Right lobe of liver (tissue), 6 donors: ENCODE results near the gene SLC25A45. TPM values are rescaled to one million over a fixed set of nuclear protein-coding genes. Genes with fewer than 3 reads are reported as not detected.
"Not testable (repeated sequence)": the region's sequence is repeated elsewhere in the genome, so short reads cannot be mapped to it uniquely, and the experiment has no call there.

Experiments used
- ATAC-seq, 4 donors: fragments of 200-7000 bp; cut with Tn5 transposase; one replicate each; pipeline ENCODE4 v1.9.1; 2020; ENCODE audit warnings: mild to moderate bottlenecking in 4 of 4, moderate library complexity in 4 of 4
- DNase-seq, 3 donors: peaks; one replicate each; pipeline ENCODE4 v3.0.0-alpha.2; 2020
- H3K27ac ChIP-seq, 3 donors: fragments of 200-600 bp; one replicate each; pipeline ENCODE4 v1.8.0; 2022
- H3K27me3 ChIP-seq, 2 donors: fragments of 200-600 bp; one replicate each; pipeline ENCODE4 v1.8.0; 2022
- H3K36me3 ChIP-seq, 4 donors: fragments of 200-600 bp; sonication (generic) in 1 of 4; one replicate each; pipeline versions ENCODE4 v1.5.1 to v1.8.0; 2017 to 2022; ENCODE audit warnings: control low read depth in 1 of 4
- H3K4me1 ChIP-seq, 4 donors: fragments of 200-600 bp; sonication (generic) in 1 of 4; one replicate each; pipeline versions ENCODE4 v1.5.1 to v1.8.0; 2017 to 2022; ENCODE audit warnings: control low read depth in 1 of 4
- H3K4me3 ChIP-seq, 3 donors: fragments of 200-600 bp; one replicate each; pipeline ENCODE4 v1.8.0; 2022
- H3K9me3 ChIP-seq, 4 donors: fragments of 200-600 bp; sonication (generic) in 1 of 4; one replicate each; pipeline versions ENCODE4 v1.5.1 to v1.8.0; 2017 to 2022; ENCODE audit warnings: control low read depth in 1 of 4
- POLR2A ChIP-seq: fragments of 450-650 bp; IDR thresholded peaks from one replicate; pipeline ENCODE4 v1.6.1; 2017; ENCODE audit warnings: antibody characterized with exemption, mild to moderate bottlenecking
- WGBS: methylation state at CpG from one replicate; pipeline ENCODE4 v1.1.6; 2018; ENCODE audit warnings: low coverage, low lambda C conversion rate; ENCODE audit not compliant: insufficient coverage; ENCODE audit errors: missing lambda C conversion rate; 5-methylcytosine and 5-hydroxymethylcytosine counted together
- intact Hi-C, 2 donors: fragments of 100-400 bp; cut with DNase I; formaldehyde crosslinking; loops; one replicate each; pipeline versions ENCODE4 v1.11.2 to v1.14.1; 2022
- total RNA-seq, 6 experiments: library from RNA; depleted of rRNA in 2 of 6; stranded (reverse); fragments of >200 nt in 2 of 6; fragmentation: NEBNext Ultra II Directional in 3 of 6; extraction: Animal tissue kit (Norgen Biotek cat#: 25700) in 3 of 6; gene quantifications; one replicate each; pipeline versions ENCODE4 v1.1.0 to v1.2.4, GENCODE V29; 2016 to 2023
- TF ChIP-seq, protein P1 (sequence below), 4 donors: fragments of 200-600 bp in 3 of 4; fragments of 450-650 bp in 1 of 4; IDR thresholded peaks; one replicate each; pipeline versions ENCODE4 v1.5.1 to v1.8.0; 2016 to 2022; ENCODE audit warnings: antibody characterized with exemption in 4 of 4, mild to moderate bottlenecking in 2 of 4
- donor health status: DM: no; HTN: yes; CAD: no.
- donor health status: DM: no; HTN: no; CAD: no.
- donor health status: DM: no; HTN: no; CAD: no.
- donor health status: DM: no; HTN: yes; CAD: no.
- donor health status: DM: no; HTN: yes; CAD: no.

SLC25A45 gene
- total RNA-seq, 6 experiments from 2014 or later: 7.5 to 17.5 (median 12.1) TPM

GRCh38 chr11:65334696-65335295 lies 47.6 kb downstream of the SLC25A45 start:
- no peak overlapping the region for H3K27ac ChIP-seq
- intact Hi-C loops: no loop called here
- H3K4me1 ChIP-seq: peaks cover 0 to 14% (median 3%) of the 10 kb centered on the region in 4 donors
- no peaks in the 10 kb centered on the region for H3K27me3 ChIP-seq
- TF ChIP-seq, protein P1, sequence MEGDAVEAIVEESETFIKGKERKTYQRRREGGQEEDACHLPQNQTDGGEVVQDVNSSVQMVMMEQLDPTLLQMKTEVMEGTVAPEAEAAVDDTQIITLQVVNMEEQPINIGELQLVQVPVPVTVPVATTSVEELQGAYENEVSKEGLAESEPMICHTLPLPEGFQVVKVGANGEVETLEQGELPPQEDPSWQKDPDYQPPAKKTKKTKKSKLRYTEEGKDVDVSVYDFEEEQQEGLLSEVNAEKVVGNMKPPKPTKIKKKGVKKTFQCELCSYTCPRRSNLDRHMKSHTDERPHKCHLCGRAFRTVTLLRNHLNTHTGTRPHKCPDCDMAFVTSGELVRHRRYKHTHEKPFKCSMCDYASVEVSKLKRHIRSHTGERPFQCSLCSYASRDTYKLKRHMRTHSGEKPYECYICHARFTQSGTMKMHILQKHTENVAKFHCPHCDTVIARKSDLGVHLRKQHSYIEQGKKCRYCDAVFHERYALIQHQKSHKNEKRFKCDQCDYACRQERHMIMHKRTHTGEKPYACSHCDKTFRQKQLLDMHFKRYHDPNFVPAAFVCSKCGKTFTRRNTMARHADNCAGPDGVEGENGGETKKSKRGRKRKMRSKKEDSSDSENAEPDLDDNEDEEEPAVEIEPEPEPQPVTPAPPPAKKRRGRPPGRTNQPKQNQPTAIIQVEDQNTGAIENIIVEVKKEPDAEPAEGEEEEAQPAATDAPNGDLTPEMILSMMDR (IDR thresholded peaks at IDR 0.05): no peak
- TF ChIP-seq POLR2A: no peak
- H3K36me3 ChIP-seq: peaks cover 0 to 5% (median 0%) of the 10 kb centered on the region in 4 donors
- H3K9me3 ChIP-seq: no peaks in the 10 kb centered on the region
- DNase-seq (no peak), ATAC-seq (no peak)
- peak overlapping the region; percentile 86 to 90 (median 88) for H3K4me3 ChIP-seq
- 44% methylated on average over 5 of the region's 5 CpGs for WGBS

DNA sequence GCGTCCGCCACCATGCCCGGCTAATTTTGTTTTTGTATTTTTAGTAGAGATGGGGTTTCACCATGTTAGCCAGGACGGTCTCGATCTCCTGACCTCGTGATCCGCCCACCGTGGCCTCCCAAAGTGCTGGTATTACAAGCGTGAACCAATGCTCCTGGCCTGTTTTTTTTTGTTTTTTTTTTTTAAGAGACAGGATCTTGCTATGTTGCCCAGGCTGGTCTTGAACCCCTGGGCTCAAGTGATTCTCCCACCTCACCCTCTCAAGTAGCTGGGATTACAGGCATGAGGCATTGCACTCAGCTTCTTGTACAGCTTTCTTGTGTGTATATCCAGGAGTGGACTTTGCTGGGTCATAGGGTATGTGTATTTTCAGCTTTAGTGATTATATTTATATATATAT lies 49.9 kb downstream of the SLC25A45 start:
- H3K4me3 ChIP-seq, H3K9me3 ChIP-seq, DNase-seq, H3K36me3 ChIP-seq, ATAC-seq, intact Hi-C loops, H3K27me3 ChIP-seq, H3K27ac ChIP-seq: not testable (repeated sequence)
- WGBS: 88% methylated on average over 9 of the region's 9 CpGs
- peaks cover 0 to 14% (median 3%) of the 10 kb centered on the region in 4 donors for H3K4me1 ChIP-seq

DNA sequence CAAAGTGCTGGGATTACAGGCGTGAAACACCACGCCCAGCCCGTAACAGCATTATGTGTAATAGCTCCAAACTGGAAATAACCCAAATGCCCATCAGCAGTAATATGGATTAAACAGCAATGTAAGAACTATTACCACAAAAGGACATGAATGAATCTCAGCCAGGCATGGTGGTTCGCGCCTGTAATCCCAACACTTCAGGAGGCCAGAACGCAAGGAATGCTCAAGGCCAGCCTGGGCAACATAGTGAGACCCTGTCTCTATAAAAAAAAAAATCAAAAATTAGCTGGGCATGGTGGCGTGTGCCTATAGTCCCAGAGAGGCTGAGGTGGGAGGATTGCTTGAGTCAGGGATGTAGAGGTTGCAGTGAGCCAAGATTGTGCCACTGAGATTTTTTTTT lies 51.9 kb downstream of the SLC25A45 start:
- TF ChIP-seq POLR2A: no peak
- TF ChIP-seq, protein P1 (IDR thresholded peaks at IDR 0.05): no peak
- no peaks in the 10 kb centered on the region for H3K27me3 ChIP-seq

GRCh38 chr11:65329944-65330403 lies 52.5 kb downstream of the SLC25A45 start:
- H3K36me3 ChIP-seq: no peaks in the 10 kb centered on the region
- ATAC-seq (peak; percentile 51 to 64 (median 60)), DNase-seq (peak in 2 of 3 donors; percentile 70 to 87)
- no peak overlapping the region for H3K4me3 ChIP-seq
- no peak for TF ChIP-seq POLR2A
- TF ChIP-seq, protein P1 (IDR thresholded peaks at IDR 0.05): peak; percentile 71 to 85 (median 80)
- intact Hi-C loops: loop anchor here in 1 of 2 donors (5.0 kb wide), 1 partner anchor 53 kb away; no protein-coding TSS in a partner anchor
- WGBS: 9% methylated on average over 13 of the region's 13 CpGs
- no peaks in the 10 kb centered on the region for H3K9me3 ChIP-seq
- H3K27me3 ChIP-seq: no peaks in the 10 kb centered on the region
- peaks cover 0 to 7% (median 3%) of the 10 kb centered on the region in 4 donors for H3K4me1 ChIP-seq
- no peak overlapping the region for H3K27ac ChIP-seq

More for the DNA sequence above, 51.9 kb downstream of the SLC25A45 start:
- intact Hi-C loops: no loop called here
- no peak for DNase-seq
- ATAC-seq: no peak
- no peak overlapping the region for H3K27ac ChIP-seq
- H3K4me1 ChIP-seq: peaks cover 0 to 13% (median 3%) of the 10 kb centered on the region in 4 donors
- 74% methylated on average over 7 of the region's 7 CpGs for WGBS
- H3K36me3 ChIP-seq: no peaks in the 10 kb centered on the region
- no peaks in the 10 kb centered on the region for H3K9me3 ChIP-seq
- no peak overlapping the region for H3K4me3 ChIP-seq

DNA sequence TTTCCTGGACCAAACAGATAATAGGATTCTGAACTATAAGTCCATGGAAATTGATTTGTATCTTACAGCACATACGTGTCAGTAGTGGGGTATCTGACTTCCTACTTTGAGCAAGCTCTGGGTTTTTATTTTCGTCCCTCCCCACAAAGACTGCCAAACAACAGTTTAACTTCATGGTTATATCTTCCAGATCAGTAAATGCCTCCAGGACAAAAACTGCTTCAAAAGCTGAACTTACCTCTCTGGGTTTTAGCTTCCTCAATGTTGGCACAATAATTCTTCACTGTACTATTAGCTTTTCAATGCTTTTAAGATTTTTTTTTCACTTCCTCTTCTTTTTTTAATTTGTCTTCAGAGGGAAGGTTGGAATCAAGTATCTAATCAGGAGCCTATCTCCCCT lies 53.0 kb downstream of the SLC25A45 start:
- Histone ChIP-seq H3K4me1 (peaks cover 0 to 2% (median under 1%) of the 10 kb centered on the region in 4 donors), H3K27me3 (no peaks in the 10 kb centered on the region), H3K36me3 (no peaks in the 10 kb centered on the region), H3K4me3 (no peak overlapping the region), H3K27ac (no peak overlapping the region), H3K9me3 (no peaks in the 10 kb centered on the region)
- intact Hi-C loops: loop anchor here in 1 of 2 donors (5.0 kb wide), 1 partner anchor 52 kb away; no protein-coding TSS in a partner anchor
- 33% methylated on average over 1 of the region's 2 CpGs for WGBS
- TF ChIP-seq POLR2A: no peak
- TF ChIP-seq, protein P1 (IDR thresholded peaks at IDR 0.05): no peak
- DNase-seq: no peak
- ATAC-seq: no peak
